Bone marrow (tissue), 2 donors: ENCODE results near the gene ZNF471.

Source experiments
- DNase-seq, 2 donors: peaks; one replicate each; lab custom pipeline; 2025; lab: John Stamatoyannopoulos, UW

The ZNF471 gene

DNA sequence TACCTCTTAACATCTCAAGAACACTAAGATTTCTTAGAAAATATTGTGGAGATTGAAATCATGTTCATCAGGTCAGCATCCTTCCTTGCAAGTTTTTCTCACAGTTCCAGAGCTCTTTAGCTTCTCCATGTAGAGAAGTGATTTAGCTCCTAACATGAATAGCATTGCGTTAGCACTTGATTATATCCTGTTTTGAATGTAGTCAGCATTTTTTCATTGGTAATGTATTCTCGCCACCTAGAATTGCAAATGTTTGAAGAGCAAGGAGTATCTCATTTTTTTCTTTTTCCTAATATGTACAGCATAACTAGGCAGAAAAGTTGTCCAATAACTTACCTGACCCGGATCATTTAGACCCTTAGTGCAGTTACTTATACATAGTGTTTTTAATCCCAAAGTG is 66.3 kb downstream of the ZNF471 start:
- no peak for DNase-seq

DNA sequence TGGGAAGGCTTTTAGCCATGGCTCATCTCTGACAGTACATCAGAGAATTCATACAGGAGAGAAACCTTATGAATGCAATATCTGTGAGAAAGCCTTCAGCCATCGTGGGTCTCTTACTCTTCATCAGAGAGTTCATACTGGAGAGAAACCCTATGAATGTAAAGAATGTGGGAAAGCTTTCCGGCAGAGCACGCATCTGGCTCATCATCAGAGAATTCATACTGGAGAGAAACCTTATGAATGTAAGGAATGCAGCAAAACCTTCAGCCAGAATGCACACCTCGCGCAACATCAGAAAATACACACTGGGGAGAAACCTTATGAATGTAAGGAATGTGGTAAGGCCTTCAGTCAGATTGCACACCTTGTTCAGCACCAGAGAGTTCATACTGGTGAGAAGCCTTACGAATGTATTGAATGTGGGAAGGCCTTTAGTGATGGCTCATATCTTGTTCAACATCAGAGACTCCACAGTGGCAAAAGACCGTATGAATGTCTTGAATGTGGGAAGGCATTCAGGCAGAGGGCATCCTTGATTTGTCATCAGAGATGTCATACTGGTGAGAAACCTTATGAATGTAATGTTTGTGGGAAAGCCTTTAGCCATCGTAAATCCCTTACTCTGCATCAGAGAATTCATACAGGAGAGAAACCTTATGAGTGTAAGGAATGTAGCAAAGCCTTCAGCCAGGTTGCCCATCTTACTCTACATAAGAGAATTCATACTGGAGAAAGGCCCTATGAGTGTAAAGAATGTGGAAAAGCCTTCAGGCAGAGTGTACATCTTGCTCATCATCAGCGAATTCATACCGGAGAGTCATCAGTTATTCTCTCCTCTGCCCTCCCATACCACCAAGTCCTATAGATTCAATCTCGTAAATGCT is 70.3 kb downstream of the ZNF471 start:
- DNase-seq: no peak
